Neuronal stem cell (in vitro differentiated cells): ENCODE results near the gene BABAM2.

Experiments used
- DNase-seq: peaks from one replicate; pipeline ENCODE4 v3.0.0-alpha.2; 2013; ENCODE audit warnings: low spot score
- H2AFZ ChIP-seq: one replicate; pipeline ENCODE4 v1.6.1; 2013; ENCODE audit warnings: mild to moderate bottlenecking, low read length, inconsistent platforms
- H2AK5ac ChIP-seq: 2 replicates; pipeline ENCODE4 v1.6.1; 2013; ENCODE audit warnings: low read depth, mild to moderate bottlenecking, inconsistent platforms, low read length, moderate library complexity, mixed read lengths
- H2BK120ac ChIP-seq: 2 replicates; pipeline ENCODE4 v1.6.1; 2013; ENCODE audit warnings: low read depth, mild to moderate bottlenecking, inconsistent platforms, low read length, moderate library complexity, mixed read lengths
- H2BK12ac ChIP-seq: one replicate; pipeline ENCODE4 v1.6.1; 2013; ENCODE audit warnings: low read length, inconsistent platforms
- H2BK15ac ChIP-seq: 2 replicates; pipeline ENCODE4 v1.6.1; 2013; ENCODE audit warnings: mild to moderate bottlenecking, low read length, inconsistent platforms, mixed read lengths
- H2BK5ac ChIP-seq: one replicate; pipeline ENCODE4 v1.6.1; 2013; ENCODE audit warnings: inconsistent platforms, mild to moderate bottlenecking, low read length, moderate library complexity
- H3K14ac ChIP-seq: one replicate; pipeline ENCODE4 v1.6.1; 2013; ENCODE audit warnings: low read length, inconsistent platforms
- H3K18ac ChIP-seq: 2 replicates; pipeline ENCODE4 v1.6.1; 2013; ENCODE audit warnings: low read length, inconsistent platforms
- H3K23ac ChIP-seq: 2 replicates; pipeline ENCODE4 v1.6.1; 2013; ENCODE audit warnings: low read depth, mild to moderate bottlenecking, mixed read lengths, low read length, inconsistent platforms; ENCODE audit not compliant: poor library complexity
- H3K27ac ChIP-seq: replicated peaks from 3 replicates; pipeline ENCODE4 v1.5.1; 2013; ENCODE audit warnings: low read length, inconsistent platforms
- H3K27me3 ChIP-seq, 3 experiments: 2 replicates each; pipeline ENCODE4 v1.6.1; 2013; ENCODE audit warnings: low read length in 3 of 3, mild to moderate bottlenecking in 2 of 3, inconsistent platforms in 1 of 3, low read depth in 1 of 3, mixed read lengths in 1 of 3, moderate library complexity in 1 of 3; ENCODE audit not compliant: control insufficient read depth in 3 of 3, insufficient read depth in 3 of 3
- H3K36me3 ChIP-seq, 2 donors: replicated peaks in 1 of 2; 2 replicates each; pipeline ENCODE4 v1.6.1; 2013; ENCODE audit warnings: low read length in 2 of 2; ENCODE audit not compliant: control insufficient read depth in 2 of 2, insufficient read depth in 2 of 2
- H3K4ac ChIP-seq: 2 replicates; pipeline ENCODE4 v1.6.1; 2013; ENCODE audit warnings: inconsistent platforms, mild to moderate bottlenecking, low read length, moderate library complexity
- H3K4me1 ChIP-seq, 2 donors: 1 replicate in 1 of 2; 2 replicates in 1 of 2; pipeline ENCODE4 v1.6.1; 2013; ENCODE audit warnings: low read length in 2 of 2, low read depth in 1 of 2; ENCODE audit not compliant: control insufficient read depth in 2 of 2, insufficient read depth in 1 of 2
- H3K4me2 ChIP-seq: one replicate; pipeline ENCODE4 v1.6.1; 2013; ENCODE audit warnings: mild to moderate bottlenecking, low read length, inconsistent platforms; ENCODE audit not compliant: insufficient read depth, poor library complexity, severe bottlenecking
- H3K4me3 ChIP-seq, 2 donors: 2 replicates each; pipeline ENCODE4 v1.5.1; 2013; ENCODE audit warnings: low read length in 2 of 2, mild to moderate bottlenecking in 2 of 2, inconsistent platforms in 1 of 2, moderate library complexity in 1 of 2
- H3K79me1 ChIP-seq: one replicate; pipeline ENCODE4 v1.6.1; 2013; ENCODE audit warnings: low read depth, mild to moderate bottlenecking, inconsistent platforms, low read length, moderate library complexity
- H3K9ac ChIP-seq: one replicate; pipeline ENCODE4 v1.6.1; 2013; ENCODE audit warnings: mild to moderate bottlenecking, low read depth, low read length, inconsistent platforms; ENCODE audit not compliant: poor library complexity
- H3K9me3 ChIP-seq, 2 donors: replicated peaks in 1 of 2; 2 replicates each; pipeline versions ENCODE3 to v1.6.1; 2013; ENCODE audit warnings: low read length in 2 of 2, mild to moderate bottlenecking in 2 of 2, inconsistent platforms in 1 of 2, low read depth in 1 of 2, mixed read lengths in 1 of 2, moderate library complexity in 1 of 2; ENCODE audit not compliant: control insufficient read depth in 2 of 2, insufficient read depth in 1 of 2
- H4K8ac ChIP-seq: one replicate; pipeline ENCODE4 v1.6.1; 2013; ENCODE audit warnings: low read depth, mild to moderate bottlenecking, inconsistent platforms, low read length, moderate library complexity
- H4K91ac ChIP-seq: one replicate; pipeline ENCODE4 v1.6.1; 2013; ENCODE audit warnings: low read length, low read depth, mild to moderate bottlenecking, inconsistent platforms; ENCODE audit not compliant: poor library complexity
- WGBS, 2 donors: extraction: QIAGEN DNeasy Blood & Tissue Kit; methylation state at CpG; one replicate each; pipeline ENCODE4 v1.1.7; 2013; ENCODE audit warnings: missing lambda C conversion rate in 2 of 2, mixed read lengths in 1 of 2; ENCODE audit not compliant: insufficient read length in 2 of 2, insufficient replicate concordance in 1 of 2; ENCODE audit errors: extremely low coverage in 2 of 2; 5-methylcytosine and 5-hydroxymethylcytosine counted together

BABAM2 gene

GRCh38 chr2:28101892-28102291 is 211.4 kb downstream of the BABAM2 start:
- Histone ChIP-seq H2BK15ac (no peak overlapping the region), H3K4me2 (no peak overlapping the region), H4K91ac (no peak overlapping the region), H3K9ac (no peak overlapping the region), H3K23ac (no peak overlapping the region), H3K18ac (no peak overlapping the region), H3K4me1 (no peaks in the 10 kb centered on the region), H3K14ac (no peak overlapping the region), H3K4ac (no peak overlapping the region), H3K36me3 (no peaks in the 10 kb centered on the region), H2BK5ac (no peak overlapping the region), H3K27me3 (no peaks in the 10 kb centered on the region), H3K4me3 (no peak overlapping the region), H2AFZ (no peak overlapping the region), H2BK120ac (no peak overlapping the region), H3K9me3 (no peaks in the 10 kb centered on the region), H3K27ac (no peak overlapping the region), H2BK12ac (no peak overlapping the region), H2AK5ac (no peak overlapping the region), H4K8ac (no peak overlapping the region), H3K79me1 (no peaks in the 10 kb centered on the region)
- DNase-seq = no peak
- WGBS, 2 donors = no CpG with 5 or more reads among the region's 3 CpGs

DNA sequence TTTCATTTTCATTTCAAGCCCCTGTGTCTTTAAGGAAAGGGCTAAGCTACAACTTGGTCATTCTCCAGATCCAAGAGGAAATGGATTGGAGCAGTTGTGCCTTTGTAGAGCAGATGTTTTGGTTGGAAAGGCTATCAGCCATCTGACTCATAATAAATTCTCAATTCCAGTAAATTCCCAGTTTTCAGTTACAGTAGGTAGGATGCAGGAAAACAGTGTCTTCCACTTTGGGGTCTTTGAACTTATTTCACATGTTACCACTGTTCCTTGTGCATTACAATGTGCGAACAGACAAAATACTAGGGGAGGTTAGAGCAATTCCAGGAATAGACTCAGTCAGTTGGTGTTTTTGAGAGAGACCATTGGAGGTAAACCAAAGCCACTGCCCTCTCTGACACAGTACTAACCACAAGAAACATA is 211.9 kb downstream of the BABAM2 start:
- no peak overlapping the region for H4K91ac ChIP-seq
- H2AK5ac ChIP-seq = no peak overlapping the region
- no peak overlapping the region for H2BK12ac ChIP-seq
- H3K9me3 ChIP-seq = no peaks in the 10 kb centered on the region
- no peak overlapping the region for H2BK15ac ChIP-seq
- no peak overlapping the region for H3K14ac ChIP-seq
- no peak overlapping the region for H3K18ac ChIP-seq
- no peak overlapping the region for H4K8ac ChIP-seq
- no peak overlapping the region for H3K4me2 ChIP-seq
- H3K27ac ChIP-seq = no peak overlapping the region
- no peaks in the 10 kb centered on the region for H3K79me1 ChIP-seq
- WGBS, 2 donors = no CpG with 5 or more reads among the region's 1 CpG
- no peak overlapping the region for H2AFZ ChIP-seq
- no peaks in the 10 kb centered on the region for H3K4me1 ChIP-seq
- no peaks in the 10 kb centered on the region for H3K27me3 ChIP-seq
- no peak overlapping the region for H3K4me3 ChIP-seq
- no peak overlapping the region for H3K9ac ChIP-seq
- H2BK120ac ChIP-seq = no peak overlapping the region
- H3K36me3 ChIP-seq = no peaks in the 10 kb centered on the region
- DNase-seq = no peak
- H2BK5ac ChIP-seq = no peak overlapping the region
- no peak overlapping the region for H3K4ac ChIP-seq
- H3K23ac ChIP-seq = no peak overlapping the region

DNA sequence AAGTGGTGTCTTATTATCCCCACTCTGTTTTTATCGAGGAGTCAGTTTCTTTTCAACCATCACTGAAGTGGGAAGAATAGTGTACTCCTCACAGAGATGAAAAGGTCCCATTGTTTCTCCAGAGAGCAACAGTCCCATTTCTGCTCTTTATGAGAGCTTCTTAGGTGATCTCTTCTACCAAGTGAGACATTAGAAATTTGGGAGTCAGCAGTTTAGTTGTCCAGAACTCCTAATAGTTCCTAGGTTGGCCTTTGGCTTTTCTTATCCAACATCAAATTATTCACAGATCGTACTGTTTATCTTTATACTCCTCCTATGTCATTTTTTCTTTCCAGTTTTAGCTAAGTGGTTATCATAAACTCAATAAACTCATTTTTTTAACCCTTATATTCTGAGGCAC is 213.1 kb downstream of the BABAM2 start:
- Histone ChIP-seq H2BK15ac (no peak overlapping the region), H3K9me3 (no peaks in the 10 kb centered on the region), H3K27me3 (no peaks in the 10 kb centered on the region), H3K14ac (no peak overlapping the region), H2BK120ac (no peak overlapping the region), H2AK5ac (no peak overlapping the region), H3K36me3 (no peaks in the 10 kb centered on the region), H3K27ac (no peak overlapping the region), H3K9ac (no peak overlapping the region), H3K4me2 (no peak overlapping the region), H2BK5ac (no peak overlapping the region), H3K79me1 (no peaks in the 10 kb centered on the region), H3K18ac (no peak overlapping the region), H3K4ac (no peak overlapping the region), H3K23ac (no peak overlapping the region), H3K4me3 (no peak overlapping the region), H4K91ac (no peak overlapping the region), H2BK12ac (no peak overlapping the region), H4K8ac (no peak overlapping the region), H2AFZ (no peak overlapping the region), H3K4me1 (no peaks in the 10 kb centered on the region)
- DNase-seq = no peak
- no CpG with 5 or more reads among the region's 2 CpGs for WGBS, 2 donors

DNA sequence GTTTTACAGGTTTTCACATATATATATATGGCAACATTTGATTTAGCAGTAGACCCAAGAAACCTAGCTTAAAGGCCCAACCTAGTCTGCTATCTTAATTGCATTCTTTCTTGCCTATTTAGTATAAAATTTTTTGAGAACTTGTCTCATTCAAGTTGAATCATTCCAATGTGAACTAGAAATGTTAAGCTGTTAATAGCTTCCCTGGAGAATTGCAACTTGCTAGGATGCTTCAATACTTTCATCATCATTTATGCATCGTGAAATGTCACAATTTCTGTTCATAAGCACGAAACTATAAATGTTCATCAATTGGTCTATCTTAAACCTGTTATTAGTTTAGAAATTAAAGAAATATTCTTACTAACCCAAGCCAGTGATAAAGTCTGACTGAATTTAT is 217.6 kb downstream of the BABAM2 start:
- Histone ChIP-seq H3K79me1 (no peaks in the 10 kb centered on the region), H3K14ac (no peak overlapping the region), H3K9ac (no peak overlapping the region), H4K91ac (no peak overlapping the region), H2BK12ac (no peak overlapping the region), H2BK15ac (no peak overlapping the region), H3K4ac (no peak overlapping the region), H2BK5ac (no peak overlapping the region), H3K4me3 (no peak overlapping the region), H3K27ac (no peak overlapping the region), H3K23ac (no peak overlapping the region), H3K4me2 (no peak overlapping the region), H3K27me3 (no peaks in the 10 kb centered on the region), H3K9me3 (no peaks in the 10 kb centered on the region), H4K8ac (no peak overlapping the region), H3K4me1 (no peaks in the 10 kb centered on the region), H2BK120ac (no peak overlapping the region), H2AFZ (no peak overlapping the region), H3K36me3 (no peaks in the 10 kb centered on the region), H3K18ac (no peak overlapping the region), H2AK5ac (no peak overlapping the region)
- no peak for DNase-seq
- WGBS, 2 donors = no CpG with 5 or more reads among the region's 2 CpGs
